Mesangial cell (primary cell): ENCODE data around the gene MYO3B. TPM values are rescaled to one million over a fixed set of nuclear protein-coding genes. Genes with fewer than 3 reads are reported as not detected.

Experiments used
- total RNA-seq: library from RNA; depleted of rRNA; stranded (reverse); fragments of >200 nt; gene quantifications from 2 replicates; pipeline ENCODE4 v1.2.3, GENCODE V29; 2015

Gene MYO3B, protein sequence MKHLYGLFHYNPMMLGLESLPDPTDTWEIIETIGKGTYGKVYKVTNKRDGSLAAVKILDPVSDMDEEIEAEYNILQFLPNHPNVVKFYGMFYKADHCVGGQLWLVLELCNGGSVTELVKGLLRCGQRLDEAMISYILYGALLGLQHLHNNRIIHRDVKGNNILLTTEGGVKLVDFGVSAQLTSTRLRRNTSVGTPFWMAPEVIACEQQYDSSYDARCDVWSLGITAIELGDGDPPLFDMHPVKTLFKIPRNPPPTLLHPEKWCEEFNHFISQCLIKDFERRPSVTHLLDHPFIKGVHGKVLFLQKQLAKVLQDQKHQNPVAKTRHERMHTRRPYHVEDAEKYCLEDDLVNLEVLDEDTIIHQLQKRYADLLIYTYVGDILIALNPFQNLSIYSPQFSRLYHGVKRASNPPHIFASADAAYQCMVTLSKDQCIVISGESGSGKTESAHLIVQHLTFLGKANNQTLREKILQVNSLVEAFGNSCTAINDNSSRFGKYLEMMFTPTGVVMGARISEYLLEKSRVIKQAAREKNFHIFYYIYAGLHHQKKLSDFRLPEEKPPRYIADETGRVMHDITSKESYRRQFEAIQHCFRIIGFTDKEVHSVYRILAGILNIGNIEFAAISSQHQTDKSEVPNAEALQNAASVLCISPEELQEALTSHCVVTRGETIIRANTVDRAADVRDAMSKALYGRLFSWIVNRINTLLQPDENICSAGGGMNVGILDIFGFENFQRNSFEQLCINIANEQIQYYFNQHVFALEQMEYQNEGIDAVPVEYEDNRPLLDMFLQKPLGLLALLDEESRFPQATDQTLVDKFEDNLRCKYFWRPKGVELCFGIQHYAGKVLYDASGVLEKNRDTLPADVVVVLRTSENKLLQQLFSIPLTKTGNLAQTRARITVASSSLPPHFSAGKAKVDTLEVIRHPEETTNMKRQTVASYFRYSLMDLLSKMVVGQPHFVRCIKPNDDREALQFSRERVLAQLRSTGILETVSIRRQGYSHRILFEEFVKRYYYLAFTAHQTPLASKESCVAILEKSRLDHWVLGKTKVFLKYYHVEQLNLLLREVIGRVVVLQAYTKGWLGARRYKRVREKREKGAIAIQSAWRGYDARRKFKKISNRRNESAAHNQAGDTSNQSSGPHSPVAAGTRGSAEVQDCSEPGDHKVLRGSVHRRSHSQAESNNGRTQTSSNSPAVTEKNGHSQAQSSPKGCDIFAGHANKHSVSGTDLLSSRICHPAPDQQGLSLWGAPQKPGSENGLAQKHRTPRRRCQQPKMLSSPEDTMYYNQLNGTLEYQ (N-terminal part only)
- not detected in 2 replicates for total RNA-seq

DNA sequence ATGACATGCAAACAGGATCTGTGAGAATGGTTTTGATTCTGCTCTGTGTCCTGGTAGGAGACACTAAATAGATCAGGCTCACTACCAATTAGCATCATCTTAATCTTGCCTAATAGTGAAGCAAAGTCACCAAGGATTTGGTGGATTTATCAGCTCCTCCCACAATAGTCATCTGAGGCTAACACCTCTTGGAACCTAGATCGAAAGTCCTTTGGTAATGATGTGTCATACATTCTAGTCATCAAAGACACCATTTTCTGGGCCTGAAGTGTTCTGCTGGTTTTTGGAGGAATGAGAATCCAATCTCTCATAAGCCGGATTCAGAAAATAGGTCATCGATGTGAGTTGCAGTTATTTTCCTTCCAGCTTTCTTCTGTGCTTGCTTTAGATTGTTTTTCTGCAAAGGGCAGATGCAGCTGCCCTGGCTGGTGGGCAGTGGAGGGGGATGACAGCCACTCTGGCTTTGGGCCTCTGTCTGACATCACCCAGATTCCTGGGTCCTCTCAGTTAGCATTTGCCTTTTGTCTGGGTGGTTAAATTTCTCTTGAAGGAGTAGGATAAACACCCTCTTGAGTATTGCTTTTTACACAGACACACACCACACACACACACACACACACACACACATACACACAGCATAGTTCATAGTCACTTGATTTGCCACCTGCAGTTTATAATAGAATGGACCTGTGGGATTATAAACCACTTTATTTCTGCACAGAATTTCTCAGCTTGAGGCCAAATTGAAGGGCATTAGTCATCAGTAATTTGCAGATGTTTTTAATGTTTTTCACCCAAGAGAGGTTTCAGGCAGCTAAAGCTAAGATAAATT lies at the start of gene MYO3B:
MYO3B (plus strand) TSS at position 198 of the 832 bp plus-strand sequence; CDS start at position 339, 141 bp downstream.

